Smooth muscle cell (in vitro differentiated cells): ENCODE results near the gene RASD2. TPM values are rescaled to one million over a fixed set of nuclear protein-coding genes. Genes with fewer than 3 reads are reported as not detected.

Source experiments
- DNase-seq: peaks from one replicate; lab custom pipeline; 2025; ENCODE audit not compliant: unreplicated experiment; lab: John Stamatoyannopoulos, UW
- H2AFZ ChIP-seq: fragments of 200-600 bp; sonication (generic); 2 replicates; pipeline ENCODE4 v1.6.0; 2016; ENCODE audit warnings: antibody characterized with exemption, low read depth, mild to moderate bottlenecking
- H3F3A ChIP-seq: fragments of 200-600 bp; sonication (generic); 2 replicates; pipeline ENCODE4 v1.6.0; 2017; ENCODE audit warnings: antibody characterized with exemption, low read depth
- H3K27ac ChIP-seq: fragments of 200-600 bp; sonication (generic); 2 replicates; pipeline ENCODE4 v1.5.1; 2016; ENCODE audit warnings: low read depth, mild to moderate bottlenecking
- H3K27me3 ChIP-seq: fragments of 200-600 bp; sonication (generic); 2 replicates; pipeline ENCODE4 v1.6.1; 2016; ENCODE audit warnings: low read depth, mild to moderate bottlenecking
- H3K36me3 ChIP-seq: fragments of 200-600 bp; sonication (generic); 2 replicates; pipeline ENCODE4 v1.5.1; 2016; ENCODE audit warnings: low read depth
- H3K4me1 ChIP-seq: fragments of 200-600 bp; sonication (generic); 2 replicates; pipeline ENCODE4 v1.5.1; 2016; ENCODE audit warnings: low read depth
- H3K4me2 ChIP-seq: fragments of 200-600 bp; sonication (generic); 2 replicates; pipeline ENCODE4 v1.6.0; 2016; ENCODE audit warnings: mild to moderate bottlenecking
- H3K4me3 ChIP-seq: fragments of 200-600 bp; sonication (generic); 2 replicates; pipeline ENCODE4 v1.5.1; 2016; ENCODE audit warnings: mild to moderate bottlenecking
- H3K79me2 ChIP-seq: fragments of 200-600 bp; sonication (generic); 2 replicates; pipeline ENCODE4 v1.6.0; 2016; ENCODE audit warnings: low read depth, mild to moderate bottlenecking
- H3K9ac ChIP-seq: fragments of 200-600 bp; sonication (generic); 2 replicates; pipeline ENCODE4 v1.6.0; 2016; ENCODE audit warnings: low read depth
- H3K9me3 ChIP-seq: fragments of 200-600 bp; sonication (generic); replicated peaks from 2 replicates; pipeline ENCODE4 v1.5.1; 2016; ENCODE audit warnings: low read depth
- H4K20me1 ChIP-seq: fragments of 200-600 bp; sonication (generic); 2 replicates; pipeline ENCODE4 v1.6.0; 2016; ENCODE audit warnings: low read depth
- WGBS: methylation state at CpG from one replicate; pipeline ENCODE4 v1.1.7; 2016; ENCODE audit warnings: low lambda C conversion rate; 5-methylcytosine and 5-hydroxymethylcytosine counted together
- polyA plus RNA-seq: library from polyadenylated mRNA; unstranded; fragments of >200 nt; fragmentation: Nextera tagmentation; extraction: Ambion mirVana; gene quantifications from 2 replicates; pipeline ENCODE4 v1.2.1, GENCODE V29; 2016
- total RNA-seq: library from RNA; depleted of rRNA; stranded (reverse); fragments of >200 nt; gene quantifications from 2 replicates; pipeline ENCODE4 v1.2.3, GENCODE V29; 2014
- TF ChIP-seq, protein P1 (sequence below): fragments of 200-600 bp; sonication (generic); IDR thresholded peaks from 2 replicates; pipeline ENCODE4 v1.5.1; 2017; ENCODE audit warnings: borderline replicate concordance, mild to moderate bottlenecking, antibody characterized with exemption; ENCODE audit not compliant: insufficient read depth, poor library complexity, severe bottlenecking

RASD2 gene
- total and polyA plus RNA-seq, 2 experiments from 2014 or later = 0.27 TPM; not detected in 1

GRCh38 chr22:35564975-35565867, 24.6 kb downstream of the RASD2 start:
- Histone ChIP-seq H3K27ac (no peak overlapping the region), H3F3A (peaks cover 3% of the 10 kb centered on the region), H3K9ac (no peak overlapping the region), H3K4me3 (no peak overlapping the region), H4K20me1 (no peaks in the 10 kb centered on the region), H3K79me2 (no peaks in the 10 kb centered on the region), H3K4me1 (peaks cover 3% of the 10 kb centered on the region), H3K36me3 (no peaks in the 10 kb centered on the region), H2AFZ (no peak overlapping the region), H3K4me2 (no peak overlapping the region), H3K27me3 (no peaks in the 10 kb centered on the region), H3K9me3 (no peaks in the 10 kb centered on the region)
- TF ChIP-seq, protein P1, sequence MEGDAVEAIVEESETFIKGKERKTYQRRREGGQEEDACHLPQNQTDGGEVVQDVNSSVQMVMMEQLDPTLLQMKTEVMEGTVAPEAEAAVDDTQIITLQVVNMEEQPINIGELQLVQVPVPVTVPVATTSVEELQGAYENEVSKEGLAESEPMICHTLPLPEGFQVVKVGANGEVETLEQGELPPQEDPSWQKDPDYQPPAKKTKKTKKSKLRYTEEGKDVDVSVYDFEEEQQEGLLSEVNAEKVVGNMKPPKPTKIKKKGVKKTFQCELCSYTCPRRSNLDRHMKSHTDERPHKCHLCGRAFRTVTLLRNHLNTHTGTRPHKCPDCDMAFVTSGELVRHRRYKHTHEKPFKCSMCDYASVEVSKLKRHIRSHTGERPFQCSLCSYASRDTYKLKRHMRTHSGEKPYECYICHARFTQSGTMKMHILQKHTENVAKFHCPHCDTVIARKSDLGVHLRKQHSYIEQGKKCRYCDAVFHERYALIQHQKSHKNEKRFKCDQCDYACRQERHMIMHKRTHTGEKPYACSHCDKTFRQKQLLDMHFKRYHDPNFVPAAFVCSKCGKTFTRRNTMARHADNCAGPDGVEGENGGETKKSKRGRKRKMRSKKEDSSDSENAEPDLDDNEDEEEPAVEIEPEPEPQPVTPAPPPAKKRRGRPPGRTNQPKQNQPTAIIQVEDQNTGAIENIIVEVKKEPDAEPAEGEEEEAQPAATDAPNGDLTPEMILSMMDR = no peak
- DNase-seq = no peak
- WGBS = 74% methylated on average over 9 of the region's 10 CpGs

DNA sequence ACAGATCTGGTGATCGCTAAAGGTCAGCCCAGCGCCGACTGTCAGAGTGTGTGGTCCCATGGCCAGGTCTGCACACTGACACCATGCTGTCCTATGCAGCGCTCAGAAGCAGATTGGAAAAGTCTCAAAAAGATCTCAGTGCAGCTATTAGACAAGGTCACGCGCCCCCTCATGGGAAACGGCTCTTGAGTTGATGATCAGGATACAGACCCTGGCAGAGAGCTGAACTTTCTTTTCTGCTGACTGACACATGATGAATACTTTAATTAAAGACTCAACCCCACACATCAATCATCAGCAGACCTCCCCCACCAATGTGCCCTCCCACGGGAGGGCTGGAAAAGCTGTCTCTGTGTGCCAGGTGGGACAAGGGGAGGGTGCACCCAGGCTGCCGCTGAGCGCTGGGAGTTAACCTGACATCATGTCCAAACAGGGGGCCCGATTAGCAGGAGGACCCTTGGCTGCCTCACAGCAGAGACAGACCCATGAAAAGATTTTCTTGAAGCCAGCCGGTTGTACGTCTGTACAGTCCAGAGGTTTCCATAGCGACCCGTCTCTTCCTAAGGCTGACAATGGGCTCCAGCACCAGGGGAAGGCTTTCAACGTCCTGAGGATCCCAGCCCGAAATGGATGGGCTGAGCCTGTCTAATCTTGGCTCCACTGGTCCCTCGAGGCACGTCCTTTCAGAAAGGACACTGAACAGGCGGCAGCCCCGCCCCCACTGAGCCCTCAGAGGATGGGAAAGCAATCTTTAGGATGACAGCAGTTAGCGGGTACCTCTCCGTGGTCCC, 26.9 kb downstream of the RASD2 start:
- DNase-seq = no peak
- H3K4me2 ChIP-seq = no peak overlapping the region
- H3K27me3 ChIP-seq = no peaks in the 10 kb centered on the region
- H3K4me1 ChIP-seq = no peaks in the 10 kb centered on the region
- H4K20me1 ChIP-seq = no peaks in the 10 kb centered on the region
- no peaks in the 10 kb centered on the region for H3F3A ChIP-seq
- H3K27ac ChIP-seq = no peak overlapping the region
- H3K9me3 ChIP-seq = no peaks in the 10 kb centered on the region
- TF ChIP-seq, protein P1 = no peak
- 86% methylated on average over 23 of the region's 23 CpGs for WGBS
- H3K4me3 ChIP-seq = no peak overlapping the region
- H3K9ac ChIP-seq = no peak overlapping the region
- no peaks in the 10 kb centered on the region for H3K36me3 ChIP-seq
- H3K79me2 ChIP-seq = no peaks in the 10 kb centered on the region
- no peak overlapping the region for H2AFZ ChIP-seq

DNA sequence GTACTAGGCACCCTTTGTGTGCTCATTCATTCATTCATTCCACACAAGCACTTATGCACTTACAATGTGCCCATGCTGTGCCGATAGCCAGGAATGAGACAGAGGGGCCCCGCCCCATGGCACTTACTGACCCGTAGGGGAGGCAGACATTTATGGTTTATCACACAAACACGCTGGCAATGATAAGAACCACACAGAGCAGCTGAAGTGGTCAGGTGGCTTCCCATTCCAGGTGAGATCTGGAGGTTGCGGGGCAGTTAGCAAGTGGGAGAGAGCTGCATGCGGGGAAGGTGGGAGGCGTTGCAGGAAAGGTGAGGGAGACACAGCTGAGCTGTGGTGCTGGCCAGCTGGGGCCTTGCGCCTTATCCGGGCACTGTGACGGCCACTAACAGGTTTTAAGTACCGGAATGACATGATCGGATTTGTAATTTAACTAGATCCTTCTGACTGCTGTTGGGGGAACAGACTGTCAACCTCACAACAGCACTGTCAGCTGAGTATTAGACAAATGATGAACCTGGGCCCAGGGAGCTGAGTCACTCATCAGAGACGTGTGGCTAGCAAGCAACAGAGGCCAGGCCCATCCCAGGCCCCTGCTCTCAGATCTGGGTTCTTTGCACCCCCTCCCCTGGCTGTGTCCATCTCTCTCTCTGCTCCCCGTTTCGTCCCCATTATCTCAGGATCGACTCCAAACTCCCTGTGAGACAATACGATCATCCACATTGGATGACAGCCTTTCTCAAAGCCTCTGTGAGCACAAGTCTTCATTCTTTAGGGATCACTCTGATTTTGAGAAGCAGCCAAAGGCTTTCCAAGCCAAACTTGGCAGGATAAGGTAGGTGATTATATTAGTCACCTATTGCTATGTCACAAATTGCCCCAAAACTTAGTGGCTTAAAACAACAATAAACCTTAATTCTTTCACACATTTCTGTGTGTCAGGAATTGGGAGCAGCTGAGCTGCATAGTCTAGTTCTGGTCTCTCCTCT, 28.4 kb downstream of the RASD2 start:
- WGBS = 84% methylated on average over 17 of the region's 17 CpGs
- TF ChIP-seq, protein P1 = no peak
- Histone ChIP-seq H3K9ac (no peak overlapping the region), H3K4me2 (no peak overlapping the region), H4K20me1 (no peaks in the 10 kb centered on the region), H3K79me2 (no peaks in the 10 kb centered on the region), H3F3A (no peaks in the 10 kb centered on the region), H3K27me3 (no peaks in the 10 kb centered on the region), H3K27ac (no peak overlapping the region), H3K36me3 (no peaks in the 10 kb centered on the region), H2AFZ (no peak overlapping the region), H3K4me1 (no peaks in the 10 kb centered on the region), H3K9me3 (no peaks in the 10 kb centered on the region), H3K4me3 (no peak overlapping the region)
- DNase-seq = no peak
